Stimulated activated CD8-positive, alpha-beta memory T cell treated with anti-CD3 and anti-CD28 coated beads, Interleukin-12 subunit alpha, Interleukin-12 subunit beta, amount 100 ng/mL, for 1 hour (primary cell): Measurements from ENCODE around the gene EZR.
"Not testable (repeated sequence)": the region's sequence is repeated elsewhere in the genome, so short reads cannot be mapped to it uniquely, and the experiment has no call there.

Experiments
- DNase-seq: peaks from one replicate; pipeline ENCODE4 v3.0.0-alpha.2; 2020; ENCODE audit warnings: low read depth

Gene EZR

GRCh38 chr6:158841358-158841757 lies 22.2 kb upstream of the EZR start:
- DNase-seq: no peak

GRCh38 chr6:158840465-158840864 lies 21.3 kb upstream of the EZR start:
- no peak for DNase-seq

DNA sequence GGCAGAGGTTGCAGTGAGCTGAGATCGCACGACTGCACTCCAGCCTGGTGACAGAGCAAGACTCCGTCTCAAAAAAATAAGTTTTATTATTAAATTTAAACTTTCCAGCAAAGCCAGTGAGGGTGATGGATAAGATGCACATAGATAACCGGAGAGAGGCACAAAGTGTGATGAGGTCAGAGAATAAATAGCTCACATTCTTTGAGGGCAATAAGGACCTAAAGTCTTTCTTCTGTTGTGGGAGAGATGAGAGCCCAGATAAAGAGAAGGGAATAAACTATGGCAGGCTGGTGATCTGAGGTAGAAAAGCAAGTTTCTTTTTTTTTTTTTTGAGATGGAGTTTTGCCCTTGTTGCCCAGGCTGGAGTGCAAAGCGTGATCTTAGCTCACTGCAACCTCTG lies 20.6 kb upstream of the EZR start:
- DNase-seq: no peak

DNA sequence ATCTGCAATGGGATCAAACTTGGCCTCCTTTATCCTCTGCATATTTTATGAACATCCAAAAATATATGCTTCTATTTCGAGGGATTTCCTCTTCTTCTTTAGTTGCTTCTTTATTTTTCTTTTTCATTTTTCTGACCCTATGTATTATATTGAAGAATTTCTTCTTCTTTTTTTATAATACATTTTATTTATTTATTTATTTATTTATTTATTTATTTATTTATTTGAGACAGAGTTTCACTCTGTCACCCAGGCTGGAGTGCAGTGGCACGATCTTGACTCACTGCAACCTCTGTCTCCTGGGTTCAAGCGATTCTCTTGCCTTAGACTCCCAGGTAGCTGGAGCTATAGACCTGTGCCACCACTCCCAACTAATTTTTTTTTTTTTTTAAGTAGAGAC lies 19.6 kb upstream of the EZR start:
- DNase-seq: not testable (repeated sequence)

DNA sequence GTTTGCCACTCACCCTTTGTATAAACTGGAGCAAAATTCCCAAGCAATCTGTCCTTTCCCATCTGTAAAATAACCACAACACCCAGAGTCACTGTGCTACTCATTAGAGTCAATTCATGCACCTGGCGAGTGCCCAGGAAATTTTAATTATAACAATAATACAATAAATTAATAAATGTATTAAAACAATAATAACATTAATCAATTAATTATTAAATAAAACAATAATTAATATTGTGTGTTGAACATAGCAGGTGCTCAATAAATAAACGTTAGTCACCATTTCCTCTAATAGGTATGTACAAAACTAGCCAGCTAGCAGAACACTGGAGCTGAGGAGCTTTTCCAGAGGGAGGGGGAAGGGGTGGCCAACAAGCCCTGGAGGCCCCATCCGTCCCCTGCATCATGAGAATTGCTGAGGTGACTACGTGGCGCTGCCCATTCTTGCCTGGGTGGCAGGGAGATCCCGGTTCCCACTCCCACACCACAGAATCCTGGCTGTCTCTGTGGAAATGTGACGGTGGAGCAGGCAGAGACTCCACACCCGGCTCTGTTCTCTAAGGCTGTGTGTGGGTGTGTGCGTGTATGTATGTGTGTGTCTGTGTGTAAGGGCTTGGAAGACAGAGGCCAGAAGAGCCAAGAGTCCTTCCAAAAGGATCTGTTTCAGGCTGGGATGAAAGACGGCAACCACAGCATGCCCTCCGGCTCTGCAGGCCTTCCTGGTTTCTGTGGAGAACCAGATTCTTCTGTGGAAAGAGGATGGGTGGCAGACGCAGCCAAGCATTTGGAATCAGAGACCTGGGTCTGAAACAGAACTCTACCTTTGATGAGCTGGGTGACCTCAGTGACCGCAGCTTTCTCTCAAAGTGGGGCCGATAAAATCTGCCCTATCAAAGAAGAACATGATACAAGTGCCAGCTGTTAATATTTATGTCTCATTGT lies 18.8 kb upstream of the EZR start:
- DNase-seq: no peak

GRCh38 chr6:158836625-158837311 lies 17.6 kb upstream of the EZR start:
- DNase-seq: no peak

- no peak for DNase-seq
Observed at GRCh38 chr6:158835616-158836221, 16.6 kb upstream of the EZR start.

DNA sequence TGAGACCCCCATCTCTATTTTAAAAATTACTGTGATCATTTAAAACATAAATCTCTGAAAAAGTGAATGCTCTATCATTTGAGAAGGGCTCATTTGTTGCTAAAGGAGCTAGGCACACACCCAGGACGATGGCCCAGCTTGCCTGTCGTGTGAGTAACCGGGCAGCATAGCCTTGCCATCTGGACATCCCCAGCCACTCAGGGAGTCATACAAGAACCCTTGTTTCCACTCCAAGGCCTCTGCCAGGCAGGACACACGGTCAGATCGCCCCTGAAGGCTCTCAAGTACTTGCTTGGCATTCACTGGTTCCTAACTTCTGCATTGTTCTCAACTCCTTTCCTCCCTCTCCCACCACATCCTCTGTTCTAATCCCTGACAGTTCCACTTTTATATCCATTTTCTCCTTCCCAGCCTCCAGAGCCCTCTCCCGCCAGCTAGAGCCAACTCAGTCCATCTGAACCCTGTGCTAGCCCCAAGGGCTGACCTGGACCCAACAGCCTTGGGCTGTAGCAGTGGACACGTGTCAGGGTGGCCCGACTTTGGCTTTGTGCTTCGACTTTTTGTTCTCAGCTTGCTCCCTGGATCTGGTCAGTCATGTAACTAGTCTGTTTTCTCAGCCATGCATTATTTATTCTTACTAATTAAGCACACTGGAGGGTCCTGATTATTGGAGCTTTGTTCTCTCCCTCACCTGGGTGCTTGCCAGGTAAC lies 15.7 kb upstream of the EZR start:
- DNase-seq: no peak

GRCh38 chr6:158832807-158833206 lies 13.6 kb upstream of the EZR start:
- not testable (repeated sequence) for DNase-seq

GRCh38 chr6:158832026-158832425 lies 12.9 kb upstream of the EZR start:
- DNase-seq: no peak

GRCh38 chr6:158831571-158831970 lies 12.4 kb upstream of the EZR start:
- no peak for DNase-seq

DNA sequence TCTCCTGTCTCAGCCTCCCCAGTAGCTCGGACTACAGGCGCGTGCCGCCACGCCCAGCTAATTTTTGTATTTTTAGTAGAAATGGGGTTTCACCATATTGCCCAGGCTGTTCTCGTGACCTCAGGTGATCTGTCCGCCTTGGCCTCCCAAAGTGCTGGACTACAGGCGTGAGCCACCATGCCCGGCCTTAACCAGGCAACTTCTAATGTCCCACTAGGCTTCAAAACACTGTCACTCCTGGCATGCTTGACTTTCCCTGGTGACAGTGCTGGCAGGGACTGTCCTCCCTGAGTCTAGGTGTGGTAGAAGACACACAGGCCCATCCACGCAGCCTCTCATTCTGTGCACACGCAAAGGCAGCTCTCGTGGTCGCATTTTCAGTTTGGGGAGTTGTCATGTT lies 11.6 kb upstream of the EZR start:
- DNase-seq: no peak

- DNase-seq: no peak
Observed at GRCh38 chr6:158828807-158829206, 9.6 kb upstream of the EZR start.

- no peak for DNase-seq
Observed at GRCh38 chr6:158826819-158827501, 7.8 kb upstream of the EZR start.

GRCh38 chr6:158825951-158826306 lies 6.8 kb upstream of the EZR start:
- DNase-seq: no peak

- no peak for DNase-seq
Observed at GRCh38 chr6:158825038-158825950, 6.1 kb upstream of the EZR start.

- not testable (repeated sequence) for DNase-seq
Observed at GRCh38 chr6:158823616-158824015, 4.4 kb upstream of the EZR start.

- DNase-seq: no peak
Observed at GRCh38 chr6:158819977-158820622, 932 bp upstream of the EZR start.

DNA sequence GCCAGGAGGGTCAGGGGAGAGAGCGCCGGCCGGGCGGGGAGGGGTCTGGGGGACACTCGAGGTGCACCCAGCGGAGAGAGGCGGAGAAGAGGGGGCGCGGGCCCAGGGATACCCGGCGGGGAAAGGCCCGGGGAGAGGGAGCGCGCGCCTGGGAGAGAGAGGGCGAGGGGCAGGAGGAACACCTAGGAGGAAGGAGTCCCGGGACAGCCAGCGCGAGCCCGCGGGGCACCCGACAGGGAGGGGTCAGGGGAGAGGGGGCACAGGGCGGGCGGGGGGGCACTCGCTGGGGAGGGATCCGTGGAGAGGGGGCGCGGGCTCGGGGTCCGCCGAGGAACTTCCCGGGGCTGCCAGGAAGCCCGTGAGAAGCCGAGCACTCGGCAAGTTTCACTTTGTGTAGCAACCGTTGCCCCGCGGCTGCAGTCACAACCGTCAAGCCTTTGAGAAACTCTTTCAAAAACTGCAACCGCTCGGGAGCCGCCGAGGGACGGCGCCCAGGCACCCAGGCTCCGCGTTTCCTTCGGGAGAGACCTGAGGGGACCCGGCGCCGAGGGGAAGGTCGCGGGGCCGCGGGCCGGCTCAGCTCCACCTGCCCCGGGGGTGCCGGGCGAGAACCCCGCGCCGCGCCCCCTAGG lies 471 bp downstream of the EZR start:
- DNase-seq: peak; percentile 41
